Left lung (tissue), 10 donors: ENCODE measurements around the gene CDK5. TPM values are rescaled to one million over a fixed set of nuclear protein-coding genes. Genes with fewer than 3 reads are reported as not detected.
A peak's percentile ranks its signal among the peaks of the same experiment; 100 is the strongest.

Experiments used
- ATAC-seq: fragments of 200-7000 bp; cut with Tn5 transposase; one replicate; pipeline ENCODE4 v1.9.1; 2020; ENCODE audit warnings: moderate library complexity
- DNase-seq, 4 donors: peaks; one replicate each; pipeline ENCODE4 v3.0.0-alpha.2; 2013 to 2020
- H3K27ac ChIP-seq, 2 donors: fragments of 200-600 bp; sonication (generic) in 1 of 2; one replicate each; pipeline versions ENCODE4 v1.5.0 to v1.8.0; 2020 to 2021
- H3K27me3 ChIP-seq, 2 donors: fragments of 200-600 bp; sonication (generic) in 1 of 2; one replicate each; pipeline versions ENCODE4 v1.5.0 to v1.8.0; 2020 to 2021
- H3K36me3 ChIP-seq, 2 donors: fragments of 200-600 bp; sonication (generic) in 1 of 2; one replicate each; pipeline versions ENCODE4 v1.5.0 to v1.8.0; 2020 to 2021
- H3K4me1 ChIP-seq, 2 donors: fragments of 200-600 bp; one replicate each; pipeline ENCODE4 v1.8.0; 2021
- H3K4me3 ChIP-seq, 2 donors: fragments of 200-600 bp; sonication (generic) in 1 of 2; one replicate each; pipeline versions ENCODE4 v1.5.0 to v1.8.0; 2020 to 2021; ENCODE audit warnings: mild to moderate bottlenecking in 1 of 2
- H3K9me3 ChIP-seq, 2 donors: fragments of 200-600 bp; sonication (generic) in 1 of 2; one replicate each; pipeline versions ENCODE4 v1.5.0 to v1.8.0; 2020 to 2021
- CTCF ChIP-seq, 2 donors: fragments of 200-600 bp; sonication (generic) in 1 of 2; IDR thresholded peaks; one replicate each; pipeline versions ENCODE4 v1.5.0 to v1.8.0; 2021; ENCODE audit warnings: antibody characterized with exemption in 2 of 2
- intact Hi-C, 2 donors: fragments of 100-400 bp; cut with DNase I; formaldehyde crosslinking; loops; one replicate each; pipeline versions ENCODE4 v1.11.2 to v1.14.2; 2022
- polyA plus RNA-seq, 6 donors: library from polyadenylated mRNA; unstranded; fragments of 120-200 nt; gene quantifications; one replicate each; pipeline ENCODE4 v1.2.1, GENCODE V29; 2013; ENCODE audit not compliant: insufficient read length in 6 of 6
- total RNA-seq, 2 donors: library from RNA; stranded (reverse); fragmentation: NEBNext Ultra II Directional; extraction: Animal tissue kit (Norgen Biotek cat#: 25700); gene quantifications; one replicate each; pipeline ENCODE4 v1.2.1, GENCODE V29; 2021
- donor health status: DM: no; HTN: yes; CAD: no.
- donor health status: DM: no; HTN: no; CAD: no.

Gene CDK5
- total and polyA plus RNA-seq, 8 donors: 13.8 to 17.1 (median 14.7) TPM

- no peak overlapping the region for H3K4me3 ChIP-seq
- no peak for TF ChIP-seq CTCF (IDR thresholded peaks at IDR 0.05)
- H3K4me1 ChIP-seq: peaks cover 11 to 15% of the 10 kb centered on the region in 2 donors
- H3K9me3 ChIP-seq: no peaks in the 10 kb centered on the region
- H3K36me3 ChIP-seq: no peaks in the 10 kb centered on the region
- DNase-seq (no peak), ATAC-seq (no peak)
- intact Hi-C loops: no loop called here
- H3K27ac ChIP-seq: no peak overlapping the region
- peaks cover 13 to 52% of the 10 kb centered on the region in 2 donors for H3K27me3 ChIP-seq
Observed at GRCh38 chr7:151023232-151023631, 34.5 kb downstream of the CDK5 start.

- no peak for ATAC-seq
- H3K4me1 ChIP-seq: peaks cover 12 to 20% of the 10 kb centered on the region in 2 donors
- intact Hi-C loops: no loop called here
Observed at GRCh38 chr7:151020231-151020630, 37.5 kb downstream of the CDK5 start.

GRCh38 chr7:151019130-151019447, 38.6 kb downstream of the CDK5 start:
- peaks cover 12 to 24% of the 10 kb centered on the region in 2 donors for H3K4me1 ChIP-seq
- H3K27me3 ChIP-seq: peaks cover 18 to 91% of the 10 kb centered on the region in 2 donors
- no peaks in the 10 kb centered on the region for H3K9me3 ChIP-seq
- peak in 1 of 4 donors; percentile 60 for DNase-seq
- H3K27ac ChIP-seq: no peak overlapping the region
- H3K36me3 ChIP-seq: no peaks in the 10 kb centered on the region
- intact Hi-C loops: no loop called here
- peak; percentile 9 for ATAC-seq
- TF ChIP-seq CTCF (IDR thresholded peaks at IDR 0.05): no peak
- no peak overlapping the region for H3K4me3 ChIP-seq

More at GRCh38 chr7:151020231-151020630, 37.5 kb downstream of the CDK5 start:
- Histone ChIP-seq H3K27ac (no peak overlapping the region), H3K4me3 (no peak overlapping the region), H3K9me3 (no peaks in the 10 kb centered on the region), H3K36me3 (no peaks in the 10 kb centered on the region), H3K27me3 (peaks cover 18 to 82% of the 10 kb centered on the region in 2 donors)
- no peak for DNase-seq
- TF ChIP-seq CTCF (IDR thresholded peaks at IDR 0.05): no peak

- DNase-seq: peak in 2 of 4 donors; percentile 76 to 81
- Histone ChIP-seq H3K36me3 (no peaks in the 10 kb centered on the region), H3K4me1 (peaks cover 12 to 28% of the 10 kb centered on the region in 2 donors), H3K9me3 (no peaks in the 10 kb centered on the region), H3K27me3 (peaks cover 20 to 93% of the 10 kb centered on the region in 2 donors), H3K4me3 (no peak overlapping the region), H3K27ac (no peak overlapping the region)
- peak in 1 of 2 donors; percentile 37 for TF ChIP-seq CTCF (IDR thresholded peaks at IDR 0.05)
- intact Hi-C loops: no loop called here
- ATAC-seq: peak; percentile 42
Observed at GRCh38 chr7:151018421-151019129, 39.1 kb downstream of the CDK5 start.

GRCh38 chr7:151017953-151018420, 39.7 kb downstream of the CDK5 start:
- Histone ChIP-seq H3K4me1 (peaks cover 12 to 34% of the 10 kb centered on the region in 2 donors), H3K36me3 (no peaks in the 10 kb centered on the region), H3K9me3 (no peaks in the 10 kb centered on the region), H3K27me3 (peaks cover 22 to 94% of the 10 kb centered on the region in 2 donors), H3K27ac (no peak overlapping the region), H3K4me3 (no peak overlapping the region)
- peak; percentile 87 for ATAC-seq
- peak; percentile 92 to 98 for TF ChIP-seq CTCF (IDR thresholded peaks at IDR 0.05)
- peak; percentile 59 to 93 (median 71) for DNase-seq
- intact Hi-C loops: no loop called here
